ENCODE data around the gene SDK1.
"Not testable (repeated sequence)": the region's sequence is repeated elsewhere in the genome, so short reads cannot be mapped to it uniquely, and the experiment has no call there.

SDK1 gene

DNA sequence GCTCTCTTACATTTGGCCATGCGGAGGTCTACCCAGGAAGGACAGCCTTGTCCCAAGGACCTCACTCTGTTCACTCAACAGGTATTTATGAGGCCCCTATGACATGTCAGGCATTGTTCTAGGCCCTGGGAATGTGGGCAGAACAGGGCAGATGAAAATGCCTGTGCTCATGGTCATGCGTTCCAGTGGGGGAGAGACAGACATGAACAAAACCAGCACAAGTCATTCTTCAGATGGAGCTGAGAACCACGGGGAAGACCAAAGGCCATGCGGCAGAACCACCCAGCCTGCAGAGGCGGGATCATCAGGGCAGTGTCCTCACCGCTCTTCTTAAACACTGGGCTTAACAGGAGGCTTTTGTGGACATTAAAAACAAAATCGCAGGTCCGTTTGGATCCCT is 636.1 kb downstream of the SDK1 start:
- no peak for DNase-seq

GRCh38 chr7:3937605-3938004 is 636.6 kb downstream of the SDK1 start:
- no peak for DNase-seq

DNA sequence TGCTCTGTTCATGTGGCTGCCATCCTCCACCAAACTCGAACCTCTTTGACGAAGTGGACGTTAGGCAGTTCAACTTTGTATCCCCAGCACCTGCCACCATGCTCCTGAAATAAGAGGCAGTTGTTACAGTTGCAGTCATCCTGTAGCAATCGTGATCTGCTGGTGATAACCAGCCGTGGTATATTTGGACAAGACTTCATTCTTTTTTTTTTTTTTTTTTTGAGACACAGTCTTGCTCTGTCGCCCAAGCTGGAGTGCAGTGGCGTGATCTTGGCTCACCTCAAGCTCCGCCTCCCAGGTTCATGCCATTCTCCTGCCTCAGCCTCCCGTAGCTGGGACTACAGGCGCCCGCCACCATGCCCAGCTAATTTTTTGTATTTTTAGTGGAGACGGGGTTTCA is 640.7 kb downstream of the SDK1 start:
- not testable (repeated sequence) for DNase-seq

DNA sequence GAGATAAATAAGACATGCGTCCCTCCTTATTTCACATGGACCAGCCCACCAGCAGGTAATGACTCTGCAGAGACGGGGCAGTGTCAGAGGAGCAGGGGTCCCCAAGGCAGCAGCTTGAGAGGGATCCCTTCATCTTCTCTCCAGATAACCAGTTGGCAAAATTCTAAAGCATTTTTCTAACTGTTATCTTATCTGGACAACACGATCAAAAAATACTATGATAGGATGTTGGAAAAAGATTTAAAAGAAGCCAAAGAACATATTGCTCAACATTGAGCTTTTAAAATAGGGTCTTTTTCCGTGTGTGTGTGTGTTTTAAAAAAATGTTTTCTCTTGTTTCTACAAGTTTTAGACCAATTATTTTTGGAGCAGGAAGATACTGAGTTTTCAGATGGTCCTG is 641.2 kb downstream of the SDK1 start:
- DNase-seq, result no peak

- DNase-seq, result no peak
Observed at GRCh38 chr7:3942816-3943745, 642.0 kb downstream of the SDK1 start.

GRCh38 chr7:3943779-3944520 is 642.9 kb downstream of the SDK1 start:
- DNase-seq, result no peak

GRCh38 chr7:3949242-3949640 is 648.2 kb downstream of the SDK1 start:
- no peak for DNase-seq

DNA sequence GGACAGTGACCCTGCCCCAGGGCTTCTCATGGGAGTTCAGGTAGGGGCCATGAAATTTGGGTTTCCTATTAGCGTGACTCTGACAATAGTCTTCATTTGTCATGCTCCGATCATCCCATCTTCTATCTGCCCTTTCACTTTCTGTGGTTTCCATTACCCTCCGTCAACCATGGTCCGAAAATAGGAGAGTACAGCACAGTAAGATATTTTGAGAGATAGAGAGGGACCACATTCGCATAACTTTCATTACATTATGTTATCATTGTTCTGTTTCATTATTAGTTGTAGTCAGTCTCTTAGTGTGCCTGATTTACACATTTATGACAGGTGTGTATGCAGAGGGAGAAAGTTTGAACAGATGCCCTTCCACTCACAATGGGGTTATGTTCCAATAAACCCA is 649.2 kb downstream of the SDK1 start:
- no peak for DNase-seq

- no peak for DNase-seq
Observed at GRCh38 chr7:3951316-3952055, 650.4 kb downstream of the SDK1 start.

DNA sequence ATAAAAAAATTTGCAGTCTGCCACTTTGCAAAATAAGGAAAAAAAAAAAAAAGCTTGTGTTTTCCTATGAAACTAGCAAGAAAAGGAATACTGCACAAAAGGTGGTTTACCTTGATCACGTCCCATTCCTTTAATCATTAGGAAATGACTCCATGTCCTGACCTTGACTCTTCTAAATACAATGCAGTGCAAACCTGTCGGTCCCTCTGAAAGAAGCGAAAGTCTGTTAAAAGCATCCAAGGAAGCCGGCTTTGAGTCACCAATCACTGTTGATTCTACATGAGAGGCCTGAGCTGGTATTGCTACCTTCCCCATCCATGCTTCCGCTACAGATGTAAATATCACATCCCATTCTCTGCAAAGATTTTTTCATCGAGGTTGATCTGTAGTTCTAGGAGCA is 652.1 kb downstream of the SDK1 start:
- DNase-seq, result no peak

GRCh38 chr7:3953946-3954345 is 652.9 kb downstream of the SDK1 start:
- DNase-seq, result no peak

DNA sequence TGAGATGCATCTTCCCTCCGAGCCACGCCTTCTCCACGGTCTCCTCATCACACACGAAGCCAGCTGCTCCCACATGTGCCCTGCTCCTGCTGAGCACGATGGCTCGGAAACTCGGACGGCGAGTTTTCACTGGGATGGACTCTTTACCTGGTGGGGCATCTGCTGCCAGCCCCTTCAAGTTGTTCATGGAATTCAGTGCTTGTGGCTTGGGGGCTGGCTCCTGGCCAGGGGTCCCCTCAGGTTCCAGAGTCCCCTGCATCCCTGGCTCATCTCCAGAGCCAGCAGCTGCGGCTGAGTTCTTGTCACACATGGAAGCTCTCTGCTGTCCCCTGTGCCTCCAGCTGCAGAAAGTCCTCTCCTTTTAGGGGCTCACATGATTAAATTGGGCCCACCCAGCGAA is 654.0 kb downstream of the SDK1 start:
- no peak for DNase-seq

DNA sequence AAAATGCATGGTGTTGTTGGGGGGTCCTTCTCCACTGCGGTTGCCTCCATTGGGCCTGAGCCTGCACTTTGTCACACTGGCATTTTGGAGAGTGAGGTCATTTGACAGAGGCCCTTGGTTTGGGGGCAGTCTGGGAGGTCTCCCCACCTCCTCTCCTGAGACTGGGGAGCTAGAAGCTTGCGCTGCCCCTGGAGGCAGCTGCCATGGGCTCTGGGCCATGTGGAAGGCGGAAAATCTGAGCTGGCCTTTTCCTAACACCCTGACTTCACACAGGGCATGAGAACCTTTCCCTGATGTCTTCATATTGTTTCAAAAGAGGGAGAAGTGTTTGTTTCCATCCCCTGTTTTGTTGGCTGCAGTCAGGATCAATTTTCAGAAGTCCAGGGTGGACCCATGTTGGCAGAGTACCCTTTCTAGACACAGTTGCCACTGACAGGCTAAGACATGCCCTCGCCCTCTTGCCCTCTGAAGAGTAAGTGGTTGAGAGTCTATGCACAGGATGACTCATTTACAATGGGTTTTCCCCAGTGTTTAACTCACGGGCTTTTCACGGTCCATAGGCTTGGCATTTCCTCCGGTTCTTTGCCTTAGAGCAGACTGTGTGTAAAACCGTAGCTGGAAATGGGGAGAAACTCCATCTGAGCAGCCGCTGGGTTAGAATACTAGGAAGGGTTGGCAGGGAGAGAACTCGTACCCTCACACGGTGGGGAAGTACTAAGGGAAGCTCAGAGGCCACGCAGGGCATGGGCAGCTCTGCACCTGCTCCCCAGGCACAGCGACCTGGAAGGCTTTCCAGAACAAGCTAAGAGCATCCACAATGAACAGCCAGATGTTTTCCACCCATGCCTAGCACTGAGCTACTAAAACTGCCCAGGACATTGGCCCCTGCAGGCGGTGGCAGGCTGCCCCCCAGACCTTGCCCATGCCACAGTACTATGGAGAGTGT is 655.0 kb downstream of the SDK1 start:
- no peak for DNase-seq

GRCh38 chr7:3956949-3957348 is 655.9 kb downstream of the SDK1 start:
- no peak for DNase-seq

GRCh38 chr7:3957472-3958108 is 656.5 kb downstream of the SDK1 start:
- no peak for DNase-seq

DNA sequence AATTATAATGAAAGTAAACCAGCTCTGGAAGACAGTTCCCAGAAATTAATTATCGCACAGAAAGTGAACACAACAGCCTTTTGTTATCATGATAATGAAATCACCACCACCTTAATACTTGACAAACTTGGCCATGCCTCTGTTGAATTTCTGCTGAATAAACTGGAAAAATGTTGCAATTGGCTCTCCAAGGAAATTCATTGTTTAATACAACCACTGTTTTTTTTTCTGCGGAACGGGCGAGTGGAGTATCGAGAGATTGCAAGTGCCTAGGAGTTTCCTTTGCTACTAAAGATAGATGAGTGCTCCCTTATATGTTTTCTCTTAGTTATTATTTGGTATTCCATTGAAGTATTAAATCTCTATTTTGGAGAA is 657.0 kb downstream of the SDK1 start:
- DNase-seq, result no peak

GRCh38 chr7:3959364-3959763 is 658.3 kb downstream of the SDK1 start:
- no peak for DNase-seq

DNA sequence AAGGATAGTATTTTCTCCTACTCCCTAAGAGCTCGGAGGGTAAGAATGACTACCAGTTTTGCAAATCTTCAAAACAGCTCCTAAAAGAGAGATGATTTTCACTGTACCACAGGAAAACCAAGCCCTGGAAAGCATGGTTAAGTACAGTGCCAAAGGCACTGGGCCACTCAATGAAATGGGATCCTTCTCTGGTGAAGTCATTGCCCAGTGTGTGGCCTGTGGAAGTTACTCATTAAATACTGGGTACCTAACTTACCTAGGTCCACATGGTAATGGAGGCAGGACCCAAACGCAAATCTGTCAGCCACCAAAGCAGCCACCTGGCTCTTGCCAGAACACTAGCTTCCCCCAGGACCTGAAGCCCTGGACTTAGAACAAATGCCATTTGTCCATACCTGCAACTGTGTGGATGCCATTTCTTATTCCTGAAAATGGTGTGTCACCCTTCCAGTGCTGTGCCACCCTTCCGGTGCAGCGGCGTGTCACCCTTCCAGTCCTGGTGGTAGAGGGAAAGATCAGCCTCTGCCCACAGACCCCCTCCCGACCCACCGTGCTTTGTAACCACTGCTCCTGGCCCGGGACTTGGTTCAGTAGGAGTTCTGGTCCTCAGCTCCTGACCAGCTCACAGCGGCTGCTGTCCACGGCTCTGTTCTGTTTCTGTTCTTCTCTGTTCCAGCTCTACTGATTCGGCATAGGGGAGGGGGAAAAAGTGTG is 659.2 kb downstream of the SDK1 start:
- no peak for DNase-seq

DNA sequence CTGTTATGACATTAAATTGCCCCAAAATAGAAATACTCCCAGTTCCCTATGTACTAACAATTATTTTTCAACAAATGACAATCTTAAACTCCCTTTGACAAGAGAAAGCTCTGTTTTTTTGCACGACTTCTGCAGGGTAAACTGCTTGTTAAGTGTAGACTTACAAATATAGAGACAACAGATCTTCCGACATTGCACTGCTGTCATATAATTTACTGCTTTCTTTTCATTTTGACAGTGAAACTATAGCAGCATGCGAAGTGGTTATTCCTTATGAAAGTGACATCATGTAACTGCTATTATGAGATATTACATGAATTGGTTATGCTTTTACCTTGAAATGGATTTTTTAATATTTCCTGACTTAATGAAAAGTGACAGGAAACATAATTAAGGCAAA is 659.9 kb downstream of the SDK1 start:
- no peak for DNase-seq

DNA sequence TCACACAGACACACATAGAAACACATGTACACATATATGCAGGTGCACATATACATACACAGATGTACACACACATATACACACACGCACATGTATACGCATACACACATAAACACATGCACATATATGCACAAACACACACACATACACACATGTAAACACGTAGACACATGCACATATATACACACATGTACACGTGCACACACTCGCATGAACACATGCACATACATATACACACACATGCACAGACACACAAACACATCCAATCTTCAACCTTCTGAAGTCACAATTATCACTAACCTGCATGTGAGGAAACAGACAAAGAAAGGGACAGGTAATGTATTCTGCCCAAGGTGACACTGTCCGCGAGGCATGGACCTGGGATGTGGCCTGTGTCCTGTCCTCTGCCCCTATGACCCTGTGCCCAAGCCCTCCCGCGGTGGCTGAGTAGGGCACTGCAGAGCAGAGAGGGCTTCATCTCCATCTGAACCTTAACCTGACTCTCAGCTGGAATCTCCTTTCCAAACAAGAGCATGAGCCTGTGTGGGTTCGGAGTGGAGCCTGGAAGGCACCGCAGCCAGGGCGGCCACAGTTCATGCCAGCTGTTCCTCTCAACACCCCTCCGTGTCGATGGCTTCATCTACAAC is 660.9 kb downstream of the SDK1 start:
- no peak for DNase-seq

GRCh38 chr7:3963768-3964167 is 662.7 kb downstream of the SDK1 start:
- not testable (repeated sequence) for DNase-seq

Measured in cerebellar nuclear complex (tissue), 1 donor.